Hepatocyte (in vitro differentiated cells): ENCODE measurements around the gene RND3. TPM values are rescaled to one million over a fixed set of nuclear protein-coding genes. Genes with fewer than 3 reads are reported as not detected.

Experiments
- DNase-seq: peaks from one replicate; pipeline ENCODE4 v3.0.0-alpha.2; 2016; ENCODE audit warnings: low spot score
- H2AFZ ChIP-seq: fragments of 200-600 bp; sonication (generic); 2 replicates; pipeline ENCODE4 v1.6.0; 2016; ENCODE audit warnings: antibody characterized with exemption, mild to moderate bottlenecking
- H3K27ac ChIP-seq: fragments of 200-600 bp; sonication (generic); 2 replicates; pipeline ENCODE4 v1.5.1; 2016; ENCODE audit warnings: mild to moderate bottlenecking
- H3K27me3 ChIP-seq: fragments of 200-600 bp; sonication (generic); 2 replicates; pipeline ENCODE4 v1.6.1; 2016
- H3K36me3 ChIP-seq: fragments of 200-600 bp; sonication (generic); replicated peaks from 2 replicates; pipeline ENCODE4 v1.5.1; 2016; ENCODE audit warnings: low read depth; ENCODE audit not compliant: insufficient read depth
- H3K4me1 ChIP-seq: fragments of 200-600 bp; sonication (generic); 2 replicates; pipeline ENCODE4 v1.5.1; 2016; ENCODE audit warnings: mild to moderate bottlenecking, moderate library complexity; ENCODE audit not compliant: insufficient read depth
- H3K4me2 ChIP-seq: fragments of 200-600 bp; sonication (generic); 2 replicates; pipeline ENCODE4 v1.6.0; 2016
- H3K4me3 ChIP-seq: fragments of 200-600 bp; sonication (generic); 2 replicates; pipeline ENCODE4 v1.5.1; 2016; ENCODE audit warnings: mild to moderate bottlenecking
- H3K79me2 ChIP-seq: fragments of 200-600 bp; sonication (generic); 2 replicates; pipeline ENCODE4 v1.6.0; 2017; ENCODE audit warnings: mild to moderate bottlenecking
- H3K9me2 ChIP-seq: fragments of 200-600 bp; sonication (generic); replicated peaks from 2 replicates; pipeline ENCODE4 v1.6.0; 2017; ENCODE audit warnings: mild to moderate bottlenecking; ENCODE audit not compliant: insufficient read depth
- H3K9me3 ChIP-seq: fragments of 200-600 bp; sonication (generic); 2 replicates; pipeline ENCODE4 v1.5.1; 2016; ENCODE audit warnings: low read depth, mild to moderate bottlenecking
- H4K20me1 ChIP-seq: fragments of 200-600 bp; sonication (generic); 2 replicates; pipeline ENCODE4 v1.6.0; 2016; ENCODE audit warnings: mild to moderate bottlenecking; ENCODE audit not compliant: insufficient read depth, poor library complexity, severe bottlenecking
- CTCF ChIP-seq: fragments of 200-600 bp; sonication (generic); IDR thresholded peaks from 2 replicates; pipeline ENCODE4 v1.5.1; 2016; ENCODE audit warnings: antibody characterized with exemption, mild to moderate bottlenecking; ENCODE audit not compliant: poor library complexity
- EZH2 ChIP-seq: fragments of 200-600 bp; sonication (generic); IDR thresholded peaks from 2 replicates; pipeline ENCODE4 v1.6.1; 2016; ENCODE audit warnings: antibody characterized with exemption, mild to moderate bottlenecking, borderline replicate concordance
- EZH2phosphoT487 ChIP-seq: fragments of 200-600 bp; sonication (generic); IDR thresholded peaks from one replicate; pipeline ENCODE4 v1.6.1; 2018; ENCODE audit warnings: antibody characterized with exemption, mild to moderate bottlenecking, low read depth, moderate library complexity; ENCODE audit not compliant: unreplicated experiment, severe bottlenecking
- WGBS: methylation state at CpG from one replicate; pipeline ENCODE4 v1.1.6; 2016; ENCODE audit warnings: low lambda C conversion rate; ENCODE audit errors: missing lambda C conversion rate; 5-methylcytosine and 5-hydroxymethylcytosine counted together
- polyA plus RNA-seq: library from polyadenylated mRNA; unstranded; fragments of >200 nt; fragmentation: Nextera tagmentation; extraction: Ambion mirVana; gene quantifications from 2 replicates; pipeline ENCODE4 v1.2.1, GENCODE V29; 2016
- total RNA-seq: library from RNA; depleted of rRNA; stranded (reverse); fragments of >200 nt; gene quantifications from 2 replicates; pipeline ENCODE4 v1.2.3, GENCODE V29; 2014

The RND3 gene
- total and polyA plus RNA-seq, 2 experiments from 2014 or later: 118 to 135 TPM

GRCh38 chr2:150485114-150485870, 2.2 kb downstream of the RND3 start:
- Histone ChIP-seq H3K27ac (peak overlapping the region; percentile 99), H3K36me3 (no peaks in the 10 kb centered on the region), H2AFZ (no peak overlapping the region), H3K4me3 (peak overlapping the region; percentile 86), H3K4me1 (peaks cover 39% of the 10 kb centered on the region), H3K4me2 (peak overlapping the region; percentile 88), H3K9me3 (no peaks in the 10 kb centered on the region), H4K20me1 (peaks cover 62% of the 10 kb centered on the region), H3K9me2 (no peaks in the 10 kb centered on the region), H3K27me3 (no peaks in the 10 kb centered on the region), H3K79me2 (peaks cover 71% of the 10 kb centered on the region)
- peak; percentile 87 for DNase-seq
- peak; percentile 25 for TF ChIP-seq CTCF
- no peak for TF ChIP-seq EZH2phosphoT487
- WGBS: 2% methylated on average over 43 of the region's 43 CpGs

GRCh38 chr2:150484461-150485021, 2.9 kb downstream of the RND3 start:
- TF ChIP-seq EZH2phosphoT487 (no peak), EZH2 (no peak), CTCF (no peak)
- Histone ChIP-seq H3K4me2 (peak overlapping the region; percentile 88), H3K9me2 (no peaks in the 10 kb centered on the region), H3K27ac (peak overlapping the region; percentile 99), H3K4me3 (peak overlapping the region; percentile 86), H3K9me3 (no peaks in the 10 kb centered on the region), H2AFZ (no peak overlapping the region), H3K27me3 (no peaks in the 10 kb centered on the region), H3K79me2 (peaks cover 78% of the 10 kb centered on the region), H3K4me1 (peaks cover 46% of the 10 kb centered on the region), H4K20me1 (peaks cover 68% of the 10 kb centered on the region), H3K36me3 (no peaks in the 10 kb centered on the region)
- no peak for DNase-seq
- whole genome bisulfite sequencing: 28% methylated on average over 7 of the region's 7 CpGs

DNA sequence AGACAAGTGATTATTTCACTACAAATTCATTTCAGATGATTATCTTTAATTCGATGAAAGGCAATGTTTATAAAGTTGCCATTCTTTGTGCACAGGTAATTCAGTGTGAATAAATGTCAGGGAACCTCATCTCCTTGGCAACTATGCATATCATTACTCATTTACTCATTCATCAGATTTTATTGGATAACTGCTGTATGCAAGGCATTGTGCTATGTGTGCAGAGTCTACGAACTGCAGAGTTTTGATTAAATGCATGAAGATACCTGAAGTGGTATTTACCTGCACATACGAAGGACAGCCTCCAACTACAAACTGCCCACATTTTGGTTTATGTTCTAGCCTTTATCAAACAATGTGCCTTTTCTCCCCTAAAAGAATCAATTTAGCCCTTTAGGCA, 3.5 kb downstream of the RND3 start:
- peaks cover 74% of the 10 kb centered on the region for H4K20me1 ChIP-seq
- H3K4me3 ChIP-seq: peak overlapping the region; percentile 86
- H3K36me3 ChIP-seq: no peaks in the 10 kb centered on the region

More for the DNA sequence above, 3.5 kb downstream of the RND3 start:
- H3K27me3 ChIP-seq: no peaks in the 10 kb centered on the region
- H3K9me3 ChIP-seq: no peaks in the 10 kb centered on the region
- H3K4me1 ChIP-seq: peaks cover 52% of the 10 kb centered on the region
- peak overlapping the region; percentile 88 for H3K4me2 ChIP-seq
- no peak overlapping the region for H2AFZ ChIP-seq
- WGBS: 48% methylated on average over 3 of the region's 3 CpGs
- no peak for DNase-seq
- peak overlapping the region; percentile 99 for H3K27ac ChIP-seq
- peaks cover 83% of the 10 kb centered on the region for H3K79me2 ChIP-seq
- no peaks in the 10 kb centered on the region for H3K9me2 ChIP-seq
- TF ChIP-seq CTCF (no peak), EZH2phosphoT487 (no peak), EZH2 (no peak)
